ENCODE data around the gene EHD3. TPM values are rescaled to one million over a fixed set of nuclear protein-coding genes. Genes with fewer than 3 reads are reported as not detected.

The EHD3 gene
- total RNA-seq, 1 donor from 2014 or later, result 20.9 TPM

DNA sequence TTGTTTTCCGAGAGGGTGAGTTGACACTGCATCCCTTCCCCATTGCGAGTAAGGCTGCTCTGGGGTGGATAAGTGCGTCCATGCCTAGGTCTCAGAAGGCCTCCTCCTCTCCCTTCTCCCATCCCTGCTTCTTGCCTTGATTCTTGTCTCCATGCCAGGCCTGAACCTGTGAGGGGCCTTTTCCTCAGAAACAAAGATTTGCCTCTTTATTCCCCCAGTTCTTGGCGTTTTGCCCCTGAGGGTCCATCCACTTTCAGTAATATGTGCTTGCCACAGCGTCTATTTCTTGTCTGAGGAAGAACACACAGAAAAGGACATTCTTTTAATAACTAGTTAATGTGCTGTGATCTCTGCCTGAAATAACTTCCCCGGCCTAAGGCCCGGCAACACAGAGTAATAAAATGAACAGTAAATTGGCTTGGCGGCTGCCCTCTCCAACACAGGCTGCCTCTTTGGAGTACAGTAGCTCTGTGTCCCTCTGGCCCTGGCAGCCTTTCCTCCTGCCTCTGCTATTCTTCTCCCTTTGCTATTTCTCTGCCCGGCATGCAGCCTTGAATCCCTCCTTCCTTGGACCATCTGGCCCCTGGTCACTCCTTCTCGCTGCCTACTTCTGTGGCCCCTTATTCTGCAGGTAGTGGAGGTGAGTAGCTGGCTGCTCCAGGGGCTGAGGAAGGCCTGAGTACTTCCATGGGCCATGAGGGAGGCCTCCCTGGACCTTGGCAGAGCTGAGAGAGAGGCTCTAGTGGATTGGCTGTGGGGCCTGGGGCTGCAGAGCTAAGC, 4.4 kb downstream of the EHD3 start:
- no peak for DNase-seq (ENCODE audit: low read depth)
- no peak overlapping the region for H3K4me3 Mint-ChIP-seq (ENCODE audit: unreplicated experiment)
- peaks cover 2% of the 10 kb centered on the region for H3K36me3 Mint-ChIP-seq (ENCODE audit: low read depth, unreplicated experiment)
- Histone ChIP-seq H3K9me3 (ENCODE audit: insufficient read depth, low read depth, low read length) (no peaks in the 10 kb centered on the region), H3K4me3 (ENCODE audit: insufficient read depth, low read depth, low read length) (no peak overlapping the region), H4K20me1 (ENCODE audit: insufficient read depth, low read length) (peaks cover 70% of the 10 kb centered on the region), H3K27me3 (ENCODE audit: insufficient read depth, low read length) (no peaks in the 10 kb centered on the region), H2AFZ (ENCODE audit: low read depth, low read length) (no peak overlapping the region), H3K79me2 (ENCODE audit: insufficient read depth, low read length) (peaks cover 66% of the 10 kb centered on the region), H3K9ac (ENCODE audit: low read length) (no peak overlapping the region), H3K27ac (ENCODE audit: low read depth, low read length) (no peak overlapping the region), H3K4me1 (ENCODE audit: insufficient read depth, low read length) (peaks cover 22% of the 10 kb centered on the region), H3K36me3 (ENCODE audit: insufficient read depth, low read length) (no peaks in the 10 kb centered on the region), H3K4me2 (ENCODE audit: low read length) (no peak overlapping the region)
- no peaks in the 10 kb centered on the region for H3K9me3 Mint-ChIP-seq (ENCODE audit: unreplicated experiment)
- no peak for FAIRE-seq
- no peak for TF ChIP-seq EZH2 (IDR thresholded peaks at IDR 0.05; ENCODE audit: insufficient read depth, low read length)
- TF ChIP-seq, protein P1, sequence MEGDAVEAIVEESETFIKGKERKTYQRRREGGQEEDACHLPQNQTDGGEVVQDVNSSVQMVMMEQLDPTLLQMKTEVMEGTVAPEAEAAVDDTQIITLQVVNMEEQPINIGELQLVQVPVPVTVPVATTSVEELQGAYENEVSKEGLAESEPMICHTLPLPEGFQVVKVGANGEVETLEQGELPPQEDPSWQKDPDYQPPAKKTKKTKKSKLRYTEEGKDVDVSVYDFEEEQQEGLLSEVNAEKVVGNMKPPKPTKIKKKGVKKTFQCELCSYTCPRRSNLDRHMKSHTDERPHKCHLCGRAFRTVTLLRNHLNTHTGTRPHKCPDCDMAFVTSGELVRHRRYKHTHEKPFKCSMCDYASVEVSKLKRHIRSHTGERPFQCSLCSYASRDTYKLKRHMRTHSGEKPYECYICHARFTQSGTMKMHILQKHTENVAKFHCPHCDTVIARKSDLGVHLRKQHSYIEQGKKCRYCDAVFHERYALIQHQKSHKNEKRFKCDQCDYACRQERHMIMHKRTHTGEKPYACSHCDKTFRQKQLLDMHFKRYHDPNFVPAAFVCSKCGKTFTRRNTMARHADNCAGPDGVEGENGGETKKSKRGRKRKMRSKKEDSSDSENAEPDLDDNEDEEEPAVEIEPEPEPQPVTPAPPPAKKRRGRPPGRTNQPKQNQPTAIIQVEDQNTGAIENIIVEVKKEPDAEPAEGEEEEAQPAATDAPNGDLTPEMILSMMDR (IDR thresholded peaks at IDR 0.05; ENCODE audit: insufficient read depth, low read depth, low read length), result no peak
- H3K27ac Mint-ChIP-seq (ENCODE audit: unreplicated experiment), result no peak overlapping the region
- peaks cover 20% of the 10 kb centered on the region for H3K4me1 Mint-ChIP-seq (ENCODE audit: low read depth, unreplicated experiment)
- no peaks in the 10 kb centered on the region for H3K27me3 Mint-ChIP-seq (ENCODE audit: low read depth, unreplicated experiment)

DNA sequence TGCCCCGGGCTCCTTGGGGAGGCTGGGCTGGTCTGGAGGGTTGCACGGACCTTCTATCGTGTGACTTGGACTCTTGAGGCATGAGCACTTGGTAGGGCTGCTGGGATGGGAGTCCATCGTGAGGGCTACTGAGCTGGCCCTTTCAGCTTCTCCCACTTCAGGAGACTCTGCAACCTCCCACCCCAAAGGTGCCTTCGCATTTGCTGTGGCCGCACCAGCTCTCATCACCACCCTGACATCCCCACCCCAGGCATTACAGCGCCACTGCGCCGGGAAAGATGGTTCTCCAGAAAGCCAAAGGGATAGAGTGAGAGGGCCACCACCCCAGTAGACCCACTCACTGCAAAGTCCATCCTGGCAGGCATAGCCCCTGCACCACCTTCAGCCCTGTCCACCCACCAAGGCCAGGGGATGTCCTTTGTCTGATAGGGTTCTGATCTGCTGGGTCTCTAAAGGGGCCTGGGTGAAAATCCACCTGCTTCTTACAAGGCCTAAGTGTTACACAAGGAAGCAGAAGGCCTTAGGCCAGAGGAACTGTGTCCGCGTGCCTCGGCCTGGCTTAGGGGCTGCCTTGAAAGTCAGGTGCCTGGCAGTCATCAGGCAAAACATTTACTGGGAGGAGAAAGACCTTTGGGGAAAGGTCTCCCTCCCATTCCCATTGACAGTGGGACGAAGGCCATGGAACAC, 5.1 kb downstream of the EHD3 start:
- Mint-ChIP-seq H3K27me3 (ENCODE audit: low read depth, unreplicated experiment) (no peaks in the 10 kb centered on the region), H3K4me3 (ENCODE audit: unreplicated experiment) (no peak overlapping the region), H3K4me1 (ENCODE audit: low read depth, unreplicated experiment) (peaks cover 20% of the 10 kb centered on the region), H3K9me3 (ENCODE audit: unreplicated experiment) (no peaks in the 10 kb centered on the region), H3K36me3 (ENCODE audit: low read depth, unreplicated experiment) (peaks cover 2% of the 10 kb centered on the region), H3K27ac (ENCODE audit: unreplicated experiment) (no peak overlapping the region)
- no peaks in the 10 kb centered on the region for H3K9me3 ChIP-seq (ENCODE audit: insufficient read depth, low read depth, low read length)
- peaks cover 71% of the 10 kb centered on the region for H4K20me1 ChIP-seq (ENCODE audit: insufficient read depth, low read length)
- H3K9ac ChIP-seq (ENCODE audit: low read length), result no peak overlapping the region
- peaks cover 22% of the 10 kb centered on the region for H3K4me1 ChIP-seq (ENCODE audit: insufficient read depth, low read length)
- no peaks in the 10 kb centered on the region for H3K27me3 ChIP-seq (ENCODE audit: insufficient read depth, low read length)
- no peak overlapping the region for H3K4me2 ChIP-seq (ENCODE audit: low read length)
- no peak overlapping the region for H2AFZ ChIP-seq (ENCODE audit: low read depth, low read length)
- H3K36me3 ChIP-seq (ENCODE audit: insufficient read depth, low read length), result no peaks in the 10 kb centered on the region
- no peak overlapping the region for H3K4me3 ChIP-seq (ENCODE audit: insufficient read depth, low read depth, low read length)
- DNase-seq (ENCODE audit: low read depth) (no peak), FAIRE-seq (no peak)
- H3K79me2 ChIP-seq (ENCODE audit: insufficient read depth, low read length), result peaks cover 66% of the 10 kb centered on the region
- no peak overlapping the region for H3K27ac ChIP-seq (ENCODE audit: low read depth, low read length)
- TF ChIP-seq, protein P1 (IDR thresholded peaks at IDR 0.05; ENCODE audit: insufficient read depth, low read depth, low read length), result no peak
- TF ChIP-seq EZH2 (IDR thresholded peaks at IDR 0.05; ENCODE audit: insufficient read depth, low read length), result no peak
